HG03097 (cell line): ENCODE results near the gene GPR158.

Source experiments
- ATAC-seq: cut with Tn5 transposase; IDR thresholded peaks from one replicate; pipeline ENCODE4 v1.9.1; 2021; ENCODE audit not compliant: unreplicated experiment, low FRiP score

Gene GPR158

GRCh38 chr10:25493122-25493893 lies 318.5 kb downstream of the GPR158 start:
- ATAC-seq, result no peak

DNA sequence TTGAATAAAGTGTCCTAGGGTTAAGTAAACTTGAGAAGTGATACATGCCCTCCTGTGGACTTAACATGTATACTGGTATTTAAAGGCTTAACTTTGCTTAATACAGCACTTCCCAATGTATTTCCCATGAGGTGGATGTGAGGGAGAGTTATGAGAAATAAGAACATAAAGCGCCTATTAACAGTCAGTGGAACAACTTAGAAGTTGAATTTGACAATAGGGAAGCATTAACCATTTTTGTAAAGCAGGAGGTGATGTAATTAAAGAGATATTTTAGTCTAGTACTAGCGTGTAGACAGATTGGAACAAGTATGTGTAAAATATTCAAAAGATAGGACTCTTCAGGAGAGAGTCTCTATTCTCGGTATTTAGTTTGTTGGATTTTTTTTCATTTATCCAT lies 322.4 kb downstream of the GPR158 start:
- no peak for ATAC-seq

DNA sequence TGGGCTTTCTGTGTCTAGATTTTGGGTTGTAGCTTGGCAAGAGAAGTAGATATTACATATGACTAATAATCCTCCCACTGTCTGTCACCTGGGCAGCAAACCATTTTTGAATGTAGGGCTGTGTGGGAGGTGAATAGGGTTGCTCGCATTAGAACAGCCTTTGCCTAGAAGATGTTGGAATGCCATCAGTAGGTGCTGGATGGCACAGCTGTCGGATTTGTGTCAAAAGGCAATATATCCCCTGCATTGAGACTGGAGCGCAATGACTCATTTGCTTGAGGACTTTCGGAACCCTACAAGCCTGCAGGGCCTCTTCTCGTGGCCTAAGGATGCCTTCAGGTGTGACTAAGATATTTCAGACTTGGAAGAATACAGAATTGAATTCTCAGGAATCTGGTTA lies 323.8 kb downstream of the GPR158 start:
- no peak for ATAC-seq

GRCh38 chr10:25501912-25502311 lies 327.1 kb downstream of the GPR158 start:
- ATAC-seq, result no peak

- no peak for ATAC-seq
Observed at GRCh38 chr10:25502453-25502852, 327.7 kb downstream of the GPR158 start.

DNA sequence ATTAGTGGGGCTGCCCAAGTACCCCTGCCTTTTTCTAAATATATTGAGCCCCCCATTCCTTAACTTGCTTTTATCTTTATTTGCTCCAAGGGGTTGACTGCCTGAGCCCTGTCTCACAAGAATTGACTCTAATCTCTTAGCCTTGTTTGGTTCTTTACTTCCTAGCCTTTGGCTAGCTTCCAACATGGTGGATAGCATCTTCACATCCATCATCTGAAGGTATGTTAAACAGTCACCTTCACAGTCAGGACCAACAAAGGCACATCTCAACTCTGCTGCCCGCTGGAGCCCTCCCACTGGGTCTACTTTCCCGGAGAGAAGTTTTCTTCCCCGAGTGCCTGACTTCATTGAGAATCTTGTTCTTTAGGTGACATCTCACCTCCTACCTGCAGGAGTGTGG lies 329.5 kb downstream of the GPR158 start:
- no peak for ATAC-seq

DNA sequence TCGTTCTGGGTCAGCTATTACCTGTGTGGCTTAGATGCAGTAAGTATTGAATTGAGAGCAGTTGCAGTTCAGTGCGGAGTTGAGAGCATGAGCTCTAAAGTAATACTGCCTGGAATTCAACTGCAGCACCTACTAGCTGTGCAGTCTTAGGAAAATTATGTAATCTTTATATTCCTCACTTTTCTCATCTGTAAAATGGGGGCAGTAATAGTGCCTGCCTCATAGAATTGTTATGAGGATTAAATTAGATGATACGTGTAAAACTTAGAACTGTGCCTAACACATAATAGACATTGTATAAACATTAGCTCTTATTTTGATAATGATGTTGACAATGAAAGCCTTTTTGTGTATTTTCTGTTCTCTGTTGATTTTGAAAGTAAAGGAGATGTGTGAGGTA lies 330.0 kb downstream of the GPR158 start:
- no peak for ATAC-seq

DNA sequence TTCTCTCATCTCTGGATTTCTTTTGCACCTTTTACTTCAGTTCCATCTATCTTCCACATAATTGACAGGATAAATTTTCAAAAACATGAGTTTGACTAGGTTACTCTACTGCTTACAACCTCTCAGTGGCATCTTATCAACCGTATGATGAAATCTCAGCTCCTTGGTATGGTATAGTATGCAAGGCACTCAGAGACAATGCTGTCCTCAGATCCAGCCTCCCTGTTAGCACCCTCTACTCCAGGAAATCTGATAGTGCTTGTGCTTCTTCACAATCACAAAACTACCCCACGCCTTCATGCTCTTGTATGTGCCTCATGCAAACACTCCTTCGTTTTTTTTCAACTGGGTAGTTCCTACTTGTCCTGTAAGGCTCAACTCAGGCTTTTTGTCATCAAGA lies 330.7 kb downstream of the GPR158 start:
- no peak for ATAC-seq

DNA sequence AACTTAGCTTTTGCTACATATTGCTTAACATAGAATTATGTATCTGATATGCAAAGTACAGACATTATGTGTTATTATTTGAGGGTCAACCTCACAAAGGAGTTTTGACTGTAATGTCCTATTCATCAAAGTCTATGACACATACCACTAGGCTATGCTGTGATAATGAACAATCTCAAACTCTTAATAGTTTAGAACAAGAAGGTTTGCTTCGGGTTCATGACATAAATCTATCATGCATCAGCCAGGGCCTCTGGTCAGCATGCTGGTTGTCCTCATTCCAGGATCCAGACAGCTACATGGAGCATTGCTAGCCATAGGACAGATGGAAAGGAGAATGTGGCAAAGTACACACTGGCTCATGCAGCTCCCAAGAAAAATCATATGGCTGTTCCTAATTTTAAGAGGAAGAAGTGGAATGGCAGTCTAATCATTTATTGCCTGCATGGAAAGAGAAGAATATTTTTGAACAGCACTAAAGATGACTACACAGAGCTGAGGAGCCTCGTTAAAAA lies 332.1 kb downstream of the GPR158 start:
- ATAC-seq, result no peak

DNA sequence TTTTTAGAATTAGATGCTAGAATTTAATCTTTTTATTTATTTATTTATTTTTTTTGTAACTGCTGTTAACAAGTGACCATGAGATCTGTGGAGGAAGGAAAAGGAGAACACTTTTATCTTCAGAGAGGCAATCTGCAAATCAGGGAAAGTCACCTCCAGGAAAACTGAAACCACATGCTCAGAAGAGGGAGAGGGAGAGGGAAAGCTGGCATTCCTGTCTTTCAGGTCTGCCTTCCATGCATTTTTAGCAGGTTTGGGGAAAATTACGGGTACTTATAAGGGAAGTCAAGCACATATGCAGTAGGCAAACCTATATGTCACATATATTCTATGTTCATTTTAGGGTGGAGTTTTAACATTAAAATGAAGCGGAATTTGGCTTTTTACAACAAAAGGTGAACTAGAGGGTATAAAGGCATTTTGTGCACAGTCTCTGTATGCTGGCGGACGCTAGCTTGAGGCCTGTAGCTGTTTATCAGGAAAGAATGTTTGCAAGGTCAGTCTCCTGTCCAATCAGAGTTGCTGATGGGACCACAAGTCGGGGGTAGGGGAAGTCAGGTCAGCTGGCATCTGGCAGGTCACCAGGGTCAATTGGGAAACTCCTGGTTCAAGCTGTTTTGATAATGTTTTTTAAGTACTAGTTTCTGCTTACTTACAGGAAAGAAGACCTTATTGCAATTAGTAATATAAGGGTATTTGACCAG lies 333.5 kb downstream of the GPR158 start:
- no peak for ATAC-seq

- no peak for ATAC-seq
Observed at GRCh38 chr10:25509151-25509550, 334.4 kb downstream of the GPR158 start.

DNA sequence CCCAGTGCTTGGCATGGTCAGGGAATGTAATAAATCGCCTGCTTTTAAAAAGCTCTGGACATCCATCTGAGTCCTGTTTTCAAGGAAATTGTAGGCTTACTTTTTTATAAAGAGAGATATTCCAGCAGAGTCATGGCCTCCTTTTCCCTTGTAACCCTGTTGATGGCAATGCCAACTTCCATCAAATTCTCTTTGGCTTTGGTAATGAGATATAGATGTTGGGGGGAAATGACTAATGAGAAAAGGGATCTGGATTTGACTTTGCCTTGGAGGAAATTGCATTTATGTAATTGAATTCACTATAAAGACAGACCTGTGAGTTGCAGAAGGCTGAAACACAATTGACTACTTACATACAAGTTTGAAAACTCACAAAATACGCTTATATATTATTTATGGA lies 347.5 kb downstream of the GPR158 start:
- no peak for ATAC-seq

DNA sequence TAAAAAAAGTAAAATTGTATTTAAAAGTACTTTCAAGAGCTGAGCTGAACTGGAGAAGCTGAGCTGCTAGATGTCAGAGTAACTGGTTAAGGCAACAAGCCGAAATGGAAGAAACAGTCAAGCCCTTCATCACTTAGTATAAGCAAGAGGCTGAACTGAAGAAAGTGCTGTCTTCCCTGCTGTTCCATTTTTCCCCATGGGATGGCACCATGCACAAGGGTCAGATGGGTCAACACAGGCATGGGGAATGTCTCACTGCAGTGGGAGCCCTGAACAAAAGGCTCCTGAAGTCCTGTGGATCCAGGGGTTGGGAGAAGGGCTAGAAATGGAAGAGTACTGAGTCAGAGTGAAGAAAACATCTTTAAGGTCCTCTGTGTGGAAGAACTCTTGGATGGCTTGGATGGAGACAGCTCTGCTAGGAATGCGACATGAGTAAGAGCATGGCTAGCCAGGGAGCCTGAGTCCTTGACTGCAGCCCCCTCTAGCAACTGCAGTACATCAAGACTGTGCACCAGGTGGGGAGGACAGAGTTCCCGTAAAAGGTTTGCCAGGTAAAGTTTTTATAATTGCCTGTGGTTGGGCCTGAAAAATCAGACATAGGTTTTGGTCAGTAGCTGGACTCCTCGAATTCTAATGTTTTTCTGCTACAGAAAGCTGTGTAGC lies 348.3 kb downstream of the GPR158 start:
- ATAC-seq, result no peak

DNA sequence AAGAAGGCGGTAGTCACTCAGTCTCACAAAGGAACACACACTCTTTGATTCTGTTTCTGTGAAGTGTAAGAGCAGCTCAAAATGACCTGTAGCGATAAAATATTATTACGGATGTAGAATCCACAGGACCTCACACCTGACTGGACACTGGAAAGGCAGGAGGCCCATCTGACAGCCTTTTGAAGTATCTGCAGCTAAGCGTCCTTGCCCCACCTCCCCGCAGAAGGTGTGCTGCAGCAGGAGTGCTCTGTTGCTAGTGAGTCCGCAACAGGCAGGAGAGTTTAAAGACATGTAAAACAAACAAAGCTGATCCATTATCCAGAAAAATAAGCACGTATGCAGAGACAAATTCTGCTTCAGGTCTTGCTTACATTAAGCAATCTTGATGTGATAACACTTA lies 355.5 kb downstream of the GPR158 start:
- no peak for ATAC-seq

DNA sequence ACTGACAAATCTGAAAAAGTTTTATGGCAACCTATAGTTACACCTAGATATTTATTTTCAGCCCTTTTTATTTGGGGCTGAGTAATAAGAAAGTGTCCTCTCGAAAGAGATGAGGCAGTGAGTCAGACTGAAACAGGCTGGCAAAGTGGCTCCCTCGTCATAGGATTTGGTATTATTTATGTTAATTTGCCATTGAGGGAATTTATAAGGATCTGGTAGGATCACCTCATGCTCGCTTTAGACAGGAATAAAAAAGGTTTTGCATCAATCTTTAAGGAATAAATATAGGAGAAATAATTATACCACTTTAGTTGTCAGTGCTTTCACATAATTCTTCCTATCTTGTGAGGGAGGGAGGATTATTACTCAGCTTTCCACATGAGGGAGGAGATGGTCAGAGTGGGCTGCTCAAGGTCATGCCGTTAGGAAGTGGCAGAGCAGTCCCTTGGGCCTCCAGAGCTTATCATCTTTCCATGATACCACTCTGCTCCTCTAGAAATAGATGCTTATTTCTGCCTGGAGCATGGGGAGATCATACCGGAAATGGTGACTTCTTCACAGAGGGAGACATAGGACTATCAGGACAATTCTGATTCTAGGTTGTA lies 356.8 kb downstream of the GPR158 start:
- ATAC-seq, result no peak

DNA sequence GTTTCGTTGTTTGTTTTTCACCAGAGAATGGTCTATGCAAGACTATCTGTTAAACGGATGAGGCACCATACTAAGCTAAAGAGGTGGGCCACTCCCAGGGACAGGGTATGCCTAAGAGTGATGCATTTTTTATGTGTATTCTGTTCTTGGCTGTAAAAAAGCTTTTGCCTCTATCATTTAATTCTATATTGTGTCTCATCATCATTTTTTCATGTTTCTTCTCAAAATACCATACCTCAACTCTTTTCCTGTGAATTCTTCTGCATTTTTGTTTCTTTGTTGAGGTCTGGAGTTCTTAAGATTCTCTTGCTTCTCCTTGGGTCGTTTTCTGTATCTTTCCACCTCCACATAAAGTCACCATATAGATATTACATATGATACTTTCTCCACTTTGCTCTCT lies 357.4 kb downstream of the GPR158 start:
- ATAC-seq, result no peak

DNA sequence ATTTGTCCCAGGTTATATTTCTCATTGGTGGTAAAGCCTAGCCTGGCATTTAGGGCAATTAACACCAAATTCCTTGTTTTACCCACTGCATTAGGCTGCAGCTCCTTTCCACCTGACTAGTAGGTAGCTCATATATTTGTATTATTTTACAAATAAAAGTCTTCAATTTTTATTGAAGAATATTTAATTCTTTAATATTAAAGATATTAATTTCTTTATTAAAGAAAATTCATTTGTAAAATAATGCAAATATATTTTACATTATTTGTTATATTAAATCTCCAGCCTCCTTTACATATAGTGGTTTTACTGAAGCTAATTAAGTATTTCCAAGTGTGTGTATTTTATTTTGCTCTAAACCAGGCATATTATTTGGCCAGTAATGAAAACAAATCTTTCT lies 361.2 kb downstream of the GPR158 start:
- no peak for ATAC-seq

- ATAC-seq, result no peak
Observed at GRCh38 chr10:25547382-25547781, 372.6 kb downstream of the GPR158 start.

DNA sequence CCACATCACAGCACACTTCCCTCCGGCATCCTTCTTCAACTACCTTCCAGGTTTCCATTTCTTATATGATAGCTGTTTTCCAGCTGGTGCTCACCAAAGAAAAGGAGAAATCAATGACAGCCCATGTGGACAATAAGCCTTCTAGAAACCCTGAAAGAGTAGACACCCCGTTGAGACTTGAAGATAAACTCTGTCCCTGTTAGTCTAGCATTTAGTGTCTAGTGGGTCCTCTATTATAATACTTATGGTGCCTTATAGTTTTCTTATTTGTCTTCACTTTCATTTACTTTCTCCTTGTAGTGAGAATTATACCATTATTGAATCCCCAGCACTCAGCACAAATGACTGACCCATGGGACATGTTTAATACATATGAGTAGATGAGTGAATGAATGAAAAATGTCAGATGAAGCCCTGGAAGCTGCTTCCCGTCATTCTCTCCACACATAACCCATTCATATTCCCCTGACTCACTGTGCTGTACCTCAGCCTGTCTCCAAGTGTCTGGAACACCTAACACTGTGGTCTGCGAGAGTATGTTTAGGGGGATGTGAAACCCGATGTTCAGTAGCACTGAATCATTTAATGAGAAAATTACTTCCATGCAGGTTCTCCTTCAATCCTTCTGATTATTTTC lies 377.6 kb downstream of the GPR158 start:
- no peak for ATAC-seq

- no peak for ATAC-seq
Observed at GRCh38 chr10:25555865-25556264, 381.1 kb downstream of the GPR158 start.

DNA sequence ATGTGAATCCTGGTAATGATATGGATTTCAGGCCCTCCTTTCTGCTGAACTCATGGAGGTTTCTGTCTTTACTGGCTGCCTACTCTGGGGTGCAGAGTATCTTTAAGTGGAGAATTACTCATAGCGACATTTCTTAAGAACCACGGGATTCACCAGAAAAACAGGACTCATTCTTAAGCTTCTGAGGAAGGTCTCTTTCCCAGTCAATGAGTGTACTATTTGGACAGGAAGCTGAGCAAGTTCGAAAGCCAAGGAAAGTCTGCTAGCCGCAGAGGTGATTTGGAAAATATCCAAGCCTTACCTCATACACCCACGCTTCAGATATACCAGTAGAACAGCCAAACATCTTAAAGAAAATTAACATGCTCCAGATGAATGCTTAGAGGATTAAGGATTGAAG lies 381.7 kb downstream of the GPR158 start:
- no peak for ATAC-seq
